ENCODE measurements around the gene NBEA.

The NBEA gene

GRCh38 chr13:35179920-35180663 lies 238.0 kb downstream of the NBEA start:
- no peak for DNase-seq

DNA sequence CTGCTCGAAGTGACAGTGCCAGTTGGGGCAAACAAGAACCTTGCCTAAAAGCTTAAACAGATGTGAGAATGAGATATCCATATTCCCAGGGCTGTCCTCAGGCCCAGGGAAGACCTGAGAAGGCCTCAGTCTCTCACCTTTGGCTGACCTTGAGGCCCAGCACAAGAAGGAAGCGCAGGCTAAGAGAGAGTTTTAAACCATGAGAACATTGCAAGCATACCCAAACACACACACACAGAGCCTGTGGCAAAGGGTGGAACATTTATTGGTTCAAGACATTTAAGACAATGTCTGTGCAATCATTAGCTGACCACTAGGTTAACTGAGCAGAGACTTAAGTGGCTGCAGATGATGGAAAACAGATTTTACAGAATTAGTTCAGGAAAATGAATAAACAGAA lies 248.2 kb downstream of the NBEA start:
- no peak for DNase-seq

DNA sequence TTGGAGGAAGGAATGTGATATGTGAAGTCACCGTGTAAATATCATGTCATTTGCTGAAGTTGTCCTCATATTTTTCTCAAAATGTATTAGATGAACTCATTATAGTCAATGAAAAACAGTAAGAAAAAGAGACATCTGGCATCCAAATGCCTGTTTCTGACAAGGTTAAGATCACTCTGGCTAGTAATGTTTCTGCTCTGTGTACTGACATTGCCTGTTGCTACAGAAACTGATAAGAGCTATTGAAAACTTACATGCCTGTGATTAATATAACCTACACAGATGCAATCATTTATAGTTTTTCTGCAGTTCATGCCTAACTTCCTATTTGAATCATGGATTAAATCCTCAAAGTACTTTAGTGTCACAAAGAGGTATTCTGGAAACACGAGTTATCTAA lies 249.8 kb downstream of the NBEA start:
- no peak for DNase-seq

GRCh38 chr13:35198613-35199200 lies 256.6 kb downstream of the NBEA start:
- no peak for DNase-seq

DNA sequence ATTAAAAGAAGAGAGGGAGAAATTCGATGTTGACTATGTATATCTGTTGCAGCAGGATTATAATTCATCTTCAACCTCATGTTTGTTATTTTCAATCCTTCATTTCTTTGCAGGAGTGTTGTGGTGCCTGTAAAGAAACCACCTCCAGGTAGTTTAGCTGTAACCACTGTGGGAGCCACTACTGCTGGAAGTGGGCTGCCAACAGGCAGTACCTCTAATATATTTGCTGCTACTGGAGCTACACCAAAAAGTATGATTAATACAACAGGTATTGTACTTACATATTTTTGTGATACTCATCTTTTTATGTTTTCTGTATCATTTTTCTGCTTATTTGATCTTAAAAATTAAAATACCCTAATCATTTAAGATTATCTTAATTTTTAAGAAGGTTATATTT lies 266.5 kb downstream of the NBEA start:
- no peak for DNase-seq

DNA sequence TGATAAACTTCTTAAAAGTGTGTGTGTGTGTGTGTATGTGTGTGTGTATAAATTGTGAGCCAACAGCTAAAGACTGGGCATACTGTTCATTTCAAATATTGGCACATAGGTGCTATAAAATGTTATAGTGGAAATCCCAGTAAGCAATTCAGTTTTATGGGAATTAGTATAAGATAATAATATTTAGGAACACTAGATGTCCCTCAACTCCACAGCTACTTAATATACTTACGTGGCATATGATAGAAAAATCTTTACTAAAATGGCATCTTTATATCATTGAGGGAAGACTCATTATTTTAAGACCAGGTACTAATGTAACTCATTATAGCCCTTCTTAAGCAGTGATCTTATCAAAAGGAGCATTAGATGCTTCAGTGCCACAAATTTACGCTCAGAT lies 268.2 kb downstream of the NBEA start:
- DNase-seq: peak; percentile 6

DNA sequence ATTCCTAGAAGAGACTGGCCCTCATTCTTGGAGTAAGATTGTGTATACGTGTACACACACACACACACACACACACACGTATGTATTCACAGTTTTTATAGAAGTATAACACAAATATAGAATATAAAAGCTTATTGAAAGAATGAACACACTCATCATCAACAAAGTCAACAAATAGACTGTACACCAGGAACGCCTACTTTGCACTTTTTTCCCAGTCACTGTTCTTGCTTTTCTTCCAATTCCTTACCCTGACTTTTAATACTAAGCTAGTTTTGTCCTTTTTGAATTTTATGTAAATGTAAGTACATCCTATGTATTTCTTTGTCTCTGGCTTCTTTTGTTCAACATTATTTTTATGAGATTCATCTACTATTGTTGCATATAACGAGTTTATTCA lies 269.9 kb downstream of the NBEA start:
- no peak for DNase-seq

DNA sequence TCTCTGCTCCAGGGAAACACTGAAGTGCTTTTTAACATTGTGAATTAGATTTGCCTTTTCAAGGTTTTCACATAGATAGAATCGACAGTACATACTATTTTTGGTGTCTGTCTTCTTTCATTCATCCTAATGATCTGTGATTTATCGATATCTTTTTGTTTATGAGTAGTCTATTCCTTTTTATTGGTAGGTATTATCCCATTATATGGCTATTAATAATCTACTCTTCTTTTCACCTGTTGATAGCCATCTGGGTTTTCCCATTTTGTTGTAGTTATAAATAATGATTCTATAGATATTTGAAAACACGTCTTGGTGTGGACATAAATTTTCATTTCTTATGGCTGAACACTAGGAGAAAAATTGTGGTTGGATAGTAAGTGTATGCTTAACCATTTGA lies 271.8 kb downstream of the NBEA start:
- DNase-seq: no peak

DNA sequence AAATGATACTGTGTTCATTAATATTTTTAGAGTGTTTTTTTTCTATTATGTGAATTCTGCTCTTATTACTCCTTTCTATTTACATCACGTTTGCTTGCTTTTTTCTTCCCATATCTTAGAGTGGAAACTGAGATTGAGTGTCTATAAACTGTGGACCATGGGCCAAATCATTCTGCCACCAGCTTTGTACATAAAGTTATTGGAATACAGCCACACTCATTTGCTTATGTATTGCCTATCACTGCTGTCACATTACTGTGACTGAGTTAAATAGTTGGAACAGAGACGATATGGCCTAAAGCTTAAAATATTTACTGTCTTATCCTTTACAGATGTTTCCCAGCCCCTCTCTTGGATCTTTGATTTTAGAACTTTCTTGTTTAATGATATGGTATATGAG lies 274.1 kb downstream of the NBEA start:
- no peak for DNase-seq

- no peak for DNase-seq
Observed at GRCh38 chr13:35219021-35219420, 277.0 kb downstream of the NBEA start.

- DNase-seq: no peak
Observed at GRCh38 chr13:35225159-35225558, 283.1 kb downstream of the NBEA start.

DNA sequence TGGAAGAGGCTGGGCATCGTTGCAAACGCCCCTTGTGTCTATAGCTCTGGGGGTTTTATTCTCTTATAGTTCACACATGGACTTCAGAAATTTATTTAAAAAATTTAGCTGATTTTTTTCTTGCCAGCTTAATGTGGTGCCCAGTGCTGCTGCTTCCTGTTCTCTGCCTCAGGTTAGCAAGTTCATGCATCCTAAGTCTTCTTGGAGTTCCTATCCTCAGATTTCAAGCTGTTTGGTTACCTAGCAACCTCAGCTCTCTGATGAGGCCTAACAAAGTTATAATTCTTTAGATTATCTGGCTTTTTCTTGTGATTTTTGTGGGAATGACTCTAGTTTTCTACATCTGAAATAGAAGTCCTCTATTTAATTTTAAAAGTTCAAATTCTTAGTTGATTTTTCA lies 283.5 kb downstream of the NBEA start:
- DNase-seq: no peak

DNA sequence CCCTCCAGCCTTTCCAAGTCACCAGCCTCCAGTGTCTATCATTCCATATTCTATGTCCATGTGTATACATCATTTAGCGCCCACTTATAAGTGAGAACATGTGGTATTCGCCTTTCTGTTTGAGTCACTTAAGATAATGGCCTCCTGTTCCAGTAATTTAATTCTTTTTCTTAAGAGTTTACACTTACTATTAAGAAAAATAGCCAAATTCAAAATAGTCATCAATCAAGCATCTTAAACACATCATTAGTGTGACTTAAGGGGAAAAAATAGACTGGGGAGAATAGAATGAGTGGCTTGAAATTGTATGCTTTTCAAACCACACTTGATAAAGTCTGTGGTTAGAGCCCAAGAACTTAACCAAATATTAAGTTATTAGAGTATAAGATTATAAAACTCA lies 286.5 kb downstream of the NBEA start:
- DNase-seq: no peak

DNA sequence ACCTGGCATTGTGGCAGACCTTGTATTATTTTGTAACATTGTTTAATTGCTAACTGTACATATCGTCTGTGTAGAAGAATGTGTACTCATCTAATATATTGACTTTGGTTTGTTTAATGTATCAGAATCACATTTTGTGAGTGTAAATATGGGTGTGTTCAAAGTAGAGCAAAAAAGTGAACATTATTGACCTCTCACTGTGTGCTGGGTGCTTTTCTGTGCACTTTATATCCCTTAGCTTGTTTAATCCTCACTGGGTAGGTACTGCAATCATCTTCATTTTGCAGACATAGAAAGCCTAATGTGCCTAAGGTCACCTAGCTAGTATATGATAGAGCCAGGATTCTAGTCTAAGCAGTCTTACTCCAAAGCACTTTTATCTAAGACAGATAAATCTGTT lies 289.4 kb downstream of the NBEA start:
- no peak for DNase-seq

- no peak for DNase-seq
Observed at GRCh38 chr13:35238274-35238673, 296.2 kb downstream of the NBEA start.

DNA sequence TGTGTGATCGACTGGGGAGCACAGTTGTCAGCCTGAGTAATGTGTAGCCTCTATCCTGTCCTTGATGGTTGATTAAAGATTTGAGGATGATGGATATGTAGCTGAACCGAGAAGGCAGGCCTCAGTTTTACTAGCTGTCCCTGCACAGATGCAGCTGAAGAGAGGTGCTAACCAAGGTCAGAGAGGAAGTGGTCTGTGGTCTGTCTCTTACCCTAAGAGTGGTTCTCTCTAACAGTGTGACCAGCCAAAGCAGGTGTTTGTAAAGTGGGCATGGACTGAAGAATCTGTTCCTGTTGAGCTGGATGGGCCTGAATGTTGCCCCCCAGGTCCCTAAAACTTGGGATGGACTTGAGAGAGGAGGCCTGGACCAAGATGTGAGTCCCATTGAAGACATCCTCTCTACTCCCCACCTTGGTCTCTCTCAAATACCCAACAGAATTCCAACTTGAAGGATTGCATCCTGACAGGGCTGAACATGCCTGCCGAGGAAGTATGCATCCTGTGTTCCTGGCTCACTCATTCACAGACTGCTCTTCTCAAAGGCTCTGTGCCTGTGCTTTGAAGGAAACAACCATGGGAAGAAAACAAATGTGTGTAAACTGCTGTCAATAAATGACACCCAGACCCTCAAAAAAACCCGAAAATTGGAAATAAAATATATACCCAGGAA lies 310.6 kb downstream of the NBEA start:
- no peak for DNase-seq

- DNase-seq: no peak
Observed at GRCh38 chr13:35255241-35255640, 313.2 kb downstream of the NBEA start.

GRCh38 chr13:35256459-35257148 lies 314.5 kb downstream of the NBEA start:
- no peak for DNase-seq

DNA sequence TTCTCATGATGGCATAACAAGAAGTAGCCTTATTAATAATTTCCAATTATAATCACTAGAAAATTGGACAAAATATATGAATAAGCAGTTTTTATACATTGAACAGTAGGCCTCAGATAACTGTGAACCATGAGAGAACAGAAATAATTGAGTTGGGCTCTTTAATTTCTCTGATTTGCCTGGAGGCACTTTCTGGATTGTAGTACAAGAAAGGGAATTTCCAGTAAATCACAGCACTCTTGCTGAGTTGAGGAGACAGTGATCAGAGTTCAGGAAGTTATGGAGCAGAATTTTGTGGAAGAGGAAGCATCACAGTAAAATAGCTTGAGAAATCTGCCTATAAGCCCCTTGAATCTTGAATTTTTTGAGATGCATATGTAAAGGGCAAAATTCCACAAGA lies 318.2 kb downstream of the NBEA start:
- DNase-seq: no peak

- DNase-seq: no peak
Observed at GRCh38 chr13:35266412-35266811, 324.3 kb downstream of the NBEA start.

DNA sequence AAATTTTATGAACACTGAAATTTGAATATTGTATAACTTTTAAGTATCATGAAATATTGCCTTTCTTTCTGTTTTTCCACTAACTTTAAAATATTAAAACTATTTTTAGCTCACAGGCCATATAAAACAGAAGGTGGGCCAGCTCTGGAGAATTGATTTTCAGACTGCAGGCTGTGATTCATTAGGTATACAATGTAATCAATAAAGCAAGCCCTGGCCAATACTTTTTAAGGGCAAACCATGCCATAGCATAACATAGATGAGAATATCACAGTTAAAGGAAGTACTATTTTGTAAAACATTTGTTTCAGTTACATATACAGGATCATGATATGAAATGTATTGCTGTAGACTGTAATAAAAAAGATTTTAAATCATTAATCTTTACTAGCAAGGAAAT lies 336.8 kb downstream of the NBEA start:
- no peak for DNase-seq

GRCh38 chr13:35279500-35279899 lies 337.4 kb downstream of the NBEA start:
- no peak for DNase-seq

GRCh38 chr13:35283856-35284255 lies 341.8 kb downstream of the NBEA start:
- DNase-seq: peak; percentile 56

GRCh38 chr13:35285677-35286076 lies 343.6 kb downstream of the NBEA start:
- DNase-seq: no peak

All from NCI-H526 treated with DMSO at 0.1 percent for 48 hours (cell line).